ENCODE data around the gene TBP.

DNA sequence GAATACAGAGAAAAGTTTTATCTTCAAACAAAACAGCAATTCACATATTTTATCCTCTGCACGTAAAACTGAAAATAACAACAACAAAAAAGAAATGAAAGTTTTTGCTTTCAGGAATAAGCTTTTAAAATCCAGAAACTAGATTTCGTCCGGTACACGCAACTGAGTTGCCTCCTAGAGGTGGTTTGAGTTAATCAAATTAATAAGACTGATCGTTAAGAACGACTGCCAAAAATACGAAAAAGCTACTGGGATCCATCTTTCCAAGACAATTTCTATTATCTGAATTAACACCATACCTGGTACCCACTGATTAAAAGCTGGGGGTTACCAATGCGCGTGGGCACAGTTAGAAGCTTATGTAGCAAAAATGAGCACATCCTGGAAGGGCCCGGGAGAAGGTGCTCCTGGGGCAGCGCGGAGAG lies 29.6 kb downstream of the TBP start:
- TF ChIP-seq CTCF (IDR thresholded peaks at IDR 0.05; ENCODE audit: borderline replicate concordance, extremely low read depth, low read length, poor library complexity, severe bottlenecking), result no peak
- no peak for TF ChIP-seq EZH2 (IDR thresholded peaks at IDR 0.05; ENCODE audit: borderline replicate concordance, low read depth, low read length, severe bottlenecking)
